Calu3 (cell line): ENCODE results near the gene TSHZ1. TPM values are rescaled to one million over a fixed set of nuclear protein-coding genes. Genes with fewer than 3 reads are reported as not detected.

Experiments used
- BruUV-seq: library from RNA; stranded (reverse); fragments of 400-500 nt; replicated peaks from 2 replicates; lab custom pipeline; 2021; lab: Mats Ljungman, UMichigan
- CTCF ChIA-PET: fragments of 300-600 bp; sonication (Branson Sonifier 250); formaldehyde crosslinking; loops from one replicate; lab custom pipeline; 2022; ENCODE audit warnings: antibody characterized with exemption; lab: Charles Lee
- DNase-seq: peaks from one replicate; pipeline ENCODE4 v3.0.0; 2022
- H3K27ac Mint-ChIP-seq: one replicate; pipeline ENCODE4 v1.8.0; 2022; ENCODE audit warnings: mixed read lengths; ENCODE audit not compliant: unreplicated experiment
- H3K27me3 Mint-ChIP-seq: one replicate; pipeline ENCODE4 v1.8.0; 2022; ENCODE audit warnings: mixed read lengths; ENCODE audit not compliant: unreplicated experiment
- H3K36me3 Mint-ChIP-seq: one replicate; pipeline ENCODE4 v1.8.0; 2022; ENCODE audit warnings: mild to moderate bottlenecking, moderate library complexity, mixed read lengths; ENCODE audit not compliant: insufficient read depth, unreplicated experiment
- H3K4me1 Mint-ChIP-seq: one replicate; pipeline ENCODE4 v1.8.0; 2022; ENCODE audit warnings: mild to moderate bottlenecking, low read depth, mixed read lengths; ENCODE audit not compliant: unreplicated experiment
- H3K4me3 Mint-ChIP-seq: one replicate; pipeline ENCODE4 v1.8.0; 2022; ENCODE audit warnings: mild to moderate bottlenecking, low read depth, moderate library complexity, mixed read lengths; ENCODE audit not compliant: unreplicated experiment
- H3K9me3 Mint-ChIP-seq: one replicate; pipeline ENCODE4 v1.8.0; 2022; ENCODE audit warnings: low read depth, mixed read lengths; ENCODE audit not compliant: unreplicated experiment
- CTCF ChIP-seq: fragments of 200-600 bp; IDR thresholded peaks from one replicate; pipeline ENCODE4 v1.8.0; 2022; ENCODE audit warnings: antibody characterized with exemption; ENCODE audit not compliant: unreplicated experiment
- intact Hi-C: fragments of 100-400 bp; cut with micrococcal nuclease; formaldehyde crosslinking; loops from one replicate; pipeline ENCODE4 v1.10.0; 2022; ENCODE audit not compliant: unreplicated experiment
- total RNA-seq: library from RNA; stranded (reverse); gene quantifications from 2 replicates; pipeline ENCODE4 v1.2.3, GENCODE V29; 2022

The TSHZ1 gene
- total RNA-seq, 1 experiment from 2014 or later = 10.8 TPM

- intact Hi-C loops = loop anchor here (5.0 to 10.0 kb wide), 2 partner anchors 37 to 315 kb away; no protein-coding TSS in a partner anchor
- no peaks in the 10 kb centered on the region for H3K9me3 Mint-ChIP-seq
- no TSS peak for BruUV-seq
- TF ChIP-seq CTCF = no peak
- DNase-seq = no peak
- CTCF ChIA-PET = no interaction called here
- H3K4me3 Mint-ChIP-seq = peak overlapping the region; percentile 98
- peaks cover 51% of the 10 kb centered on the region for H3K4me1 Mint-ChIP-seq
- no peaks in the 10 kb centered on the region for H3K27me3 Mint-ChIP-seq
- H3K36me3 Mint-ChIP-seq = peaks cover 54% of the 10 kb centered on the region
- H3K27ac Mint-ChIP-seq = peak overlapping the region; percentile 77
These were observed 692 bp upstream of the TSHZ1 start for GRCh38 chr18:75209951-75210258.

GRCh38 chr18:75211002-75211621 is 515 bp downstream of the TSHZ1 start:
- Mint-ChIP-seq H3K9me3 (no peaks in the 10 kb centered on the region), H3K27ac (peak overlapping the region; percentile 77), H3K4me1 (peaks cover 49% of the 10 kb centered on the region), H3K27me3 (no peaks in the 10 kb centered on the region), H3K36me3 (peaks cover 54% of the 10 kb centered on the region), H3K4me3 (peak overlapping the region; percentile 98)
- DNase-seq = no peak
- no TSS peak for BruUV-seq
- no peak for TF ChIP-seq CTCF
- intact Hi-C loops = loop anchor here (5.0 to 10.0 kb wide), 2 partner anchors 36 to 316 kb away; no protein-coding TSS in a partner anchor
- CTCF ChIA-PET = interaction anchor here (1.0 kb wide), 1 partner anchor 20 kb away, joined by 3 read pairs; no protein-coding TSS in a partner anchor

GRCh38 chr18:75211626-75211952 is 992 bp downstream of the TSHZ1 start:
- Mint-ChIP-seq H3K4me3 (peak overlapping the region; percentile 98), H3K9me3 (no peaks in the 10 kb centered on the region), H3K36me3 (peaks cover 54% of the 10 kb centered on the region), H3K27ac (no peak overlapping the region), H3K4me1 (peaks cover 45% of the 10 kb centered on the region), H3K27me3 (no peaks in the 10 kb centered on the region)
- CTCF ChIA-PET = no interaction called here
- no peak for TF ChIP-seq CTCF
- no TSS peak for BruUV-seq
- DNase-seq = no peak
- intact Hi-C loops = loop anchor here (5.0 to 10.0 kb wide), 2 partner anchors 36 to 317 kb away; no protein-coding TSS in a partner anchor

- CTCF ChIA-PET = interaction anchor here (1.6 kb wide), 1 partner anchor 18 kb away, joined by 3 read pairs; no protein-coding TSS in a partner anchor
- H3K36me3 Mint-ChIP-seq = peaks cover 49% of the 10 kb centered on the region
- peak; percentile 37 for DNase-seq
- H3K4me1 Mint-ChIP-seq = peaks cover 40% of the 10 kb centered on the region
- H3K27me3 Mint-ChIP-seq = no peaks in the 10 kb centered on the region
- H3K27ac Mint-ChIP-seq = peak overlapping the region; percentile 13
- intact Hi-C loops = loop anchor here (5.0 to 10.0 kb wide), 2 partner anchors 35 to 317 kb away; no protein-coding TSS in a partner anchor
- no peaks in the 10 kb centered on the region for H3K9me3 Mint-ChIP-seq
- TF ChIP-seq CTCF = no peak
- no TSS peak for BruUV-seq
- H3K4me3 Mint-ChIP-seq = peak overlapping the region; percentile 98
These were observed 1.6 kb downstream of the TSHZ1 start for GRCh38 chr18:75211953-75212750.
